Measurements from ENCODE around the gene ZNF428. TPM values are rescaled to one million over a fixed set of nuclear protein-coding genes. Genes with fewer than 3 reads are reported as not detected.

Gene ZNF428
- total and polyA plus RNA-seq, 2 of the 8 experiments (the other 6 are each of a cell fraction or from before 2014, with no cell fraction given) = 7.8 to 16.7 TPM

DNA sequence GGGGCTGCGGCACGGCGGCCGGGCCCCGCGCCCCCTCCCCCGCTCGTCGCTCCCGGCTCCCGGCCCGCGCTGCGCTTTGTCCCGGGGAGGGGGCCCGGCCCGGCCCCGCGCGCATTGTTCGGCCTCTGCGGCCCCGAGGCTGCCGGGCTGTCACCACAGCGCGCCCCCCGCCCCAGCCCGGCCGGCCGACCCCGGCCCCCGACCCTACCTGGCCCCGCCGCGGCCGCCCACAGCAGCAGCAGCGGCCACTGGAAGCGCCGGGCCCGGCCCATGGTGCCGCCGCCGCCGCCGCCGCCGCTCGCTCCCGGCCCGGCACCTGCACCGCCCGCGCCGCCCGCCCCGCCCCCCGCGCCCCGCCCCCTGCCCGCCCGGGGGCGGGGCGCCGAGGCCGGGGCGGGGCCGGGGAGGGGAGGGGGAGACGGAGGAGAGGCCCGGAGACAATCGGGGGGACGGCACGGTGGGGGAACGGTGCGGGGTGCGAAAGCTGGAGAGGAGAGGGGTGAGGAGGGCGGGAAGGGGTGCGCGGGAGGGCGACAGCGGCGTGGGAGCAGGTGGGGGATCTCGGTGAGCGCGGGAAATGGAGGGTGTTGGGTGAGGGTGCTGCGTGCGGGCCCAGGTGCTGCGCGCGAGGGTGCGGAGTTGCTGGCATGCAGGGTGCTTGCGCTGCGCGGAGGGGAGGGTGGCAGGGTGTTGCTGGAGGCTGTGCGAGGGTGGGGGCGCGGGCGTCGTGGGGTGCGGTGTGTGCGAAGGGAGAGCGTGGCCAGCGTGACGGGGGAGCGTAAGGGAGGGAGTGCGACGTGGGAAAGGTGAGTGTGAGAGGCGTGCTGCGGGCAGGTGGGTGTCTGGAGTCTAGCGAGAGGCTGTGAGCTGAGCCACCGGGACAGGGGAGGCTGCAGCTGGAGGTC, 20.3 kb upstream of the ZNF428 start, which contains the start of gene CADM4 (continued):
- 0 out of 2 replicates have a peak, but pooled peaks have one; percentile 32 for TF ChIP-seq PHF8 (conservative IDR thresholded peaks at IDR 0.05; ENCODE audit: low read depth, low read length)
- peak; percentile 97 for TF ChIP-seq KDM4A (IDR thresholded peaks at IDR 0.05; ENCODE audit: low read depth, low read length, severe bottlenecking)
- TF ChIP-seq CREB1 (IDR thresholded peaks at IDR 0.05) = no peak
- TF ChIP-seq NANOG (IDR thresholded peaks at IDR 0.05; ENCODE audit: insufficient read depth, low read depth, low read length, poor library complexity, severe bottlenecking) = no peak
- TF ChIP-seq CBX5 (IDR thresholded peaks at IDR 0.05; ENCODE audit: low read depth, low read length) = no peak
- no peak for TF ChIP-seq POLR2A (IDR thresholded peaks at IDR 0.05; ENCODE audit: control extremely low read depth in 1 of 2, low read depth in 2 of 2, low read length in 2 of 2)
- no peak for TF ChIP-seq SP1 (IDR thresholded peaks at IDR 0.05; ENCODE audit: low read depth, low read length)
- TF ChIP-seq, protein P1, sequence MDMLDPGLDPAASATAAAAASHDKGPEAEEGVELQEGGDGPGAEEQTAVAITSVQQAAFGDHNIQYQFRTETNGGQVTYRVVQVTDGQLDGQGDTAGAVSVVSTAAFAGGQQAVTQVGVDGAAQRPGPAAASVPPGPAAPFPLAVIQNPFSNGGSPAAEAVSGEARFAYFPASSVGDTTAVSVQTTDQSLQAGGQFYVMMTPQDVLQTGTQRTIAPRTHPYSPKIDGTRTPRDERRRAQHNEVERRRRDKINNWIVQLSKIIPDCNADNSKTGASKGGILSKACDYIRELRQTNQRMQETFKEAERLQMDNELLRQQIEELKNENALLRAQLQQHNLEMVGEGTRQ (IDR thresholded peaks at IDR 0.05; ENCODE audit: low read length) = peak; percentile 22; the same call in 1 of the 2 replicates
- TF ChIP-seq RAD21 (IDR thresholded peaks at IDR 0.05 in 1 of 2, conservative IDR thresholded peaks at IDR 0.05 in 1 of 2; ENCODE audit: low read depth in 2 of 2, low read length in 2 of 2) = no peak
- TF ChIP-seq, protein P2, sequence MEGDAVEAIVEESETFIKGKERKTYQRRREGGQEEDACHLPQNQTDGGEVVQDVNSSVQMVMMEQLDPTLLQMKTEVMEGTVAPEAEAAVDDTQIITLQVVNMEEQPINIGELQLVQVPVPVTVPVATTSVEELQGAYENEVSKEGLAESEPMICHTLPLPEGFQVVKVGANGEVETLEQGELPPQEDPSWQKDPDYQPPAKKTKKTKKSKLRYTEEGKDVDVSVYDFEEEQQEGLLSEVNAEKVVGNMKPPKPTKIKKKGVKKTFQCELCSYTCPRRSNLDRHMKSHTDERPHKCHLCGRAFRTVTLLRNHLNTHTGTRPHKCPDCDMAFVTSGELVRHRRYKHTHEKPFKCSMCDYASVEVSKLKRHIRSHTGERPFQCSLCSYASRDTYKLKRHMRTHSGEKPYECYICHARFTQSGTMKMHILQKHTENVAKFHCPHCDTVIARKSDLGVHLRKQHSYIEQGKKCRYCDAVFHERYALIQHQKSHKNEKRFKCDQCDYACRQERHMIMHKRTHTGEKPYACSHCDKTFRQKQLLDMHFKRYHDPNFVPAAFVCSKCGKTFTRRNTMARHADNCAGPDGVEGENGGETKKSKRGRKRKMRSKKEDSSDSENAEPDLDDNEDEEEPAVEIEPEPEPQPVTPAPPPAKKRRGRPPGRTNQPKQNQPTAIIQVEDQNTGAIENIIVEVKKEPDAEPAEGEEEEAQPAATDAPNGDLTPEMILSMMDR (IDR thresholded peaks at IDR 0.05; ENCODE audit: control extremely low read depth in 1 of 3, insufficient read depth in 1 of 3, low read depth in 1 of 3, low read length in 3 of 3) = no peak
